Measurements from ENCODE around the gene NEDD4. TPM values are rescaled to one million over a fixed set of nuclear protein-coding genes. Genes with fewer than 3 reads are reported as not detected.

Gene NEDD4
- total RNA-seq, 1 experiment from 2014 or later = 57.7 TPM

DNA sequence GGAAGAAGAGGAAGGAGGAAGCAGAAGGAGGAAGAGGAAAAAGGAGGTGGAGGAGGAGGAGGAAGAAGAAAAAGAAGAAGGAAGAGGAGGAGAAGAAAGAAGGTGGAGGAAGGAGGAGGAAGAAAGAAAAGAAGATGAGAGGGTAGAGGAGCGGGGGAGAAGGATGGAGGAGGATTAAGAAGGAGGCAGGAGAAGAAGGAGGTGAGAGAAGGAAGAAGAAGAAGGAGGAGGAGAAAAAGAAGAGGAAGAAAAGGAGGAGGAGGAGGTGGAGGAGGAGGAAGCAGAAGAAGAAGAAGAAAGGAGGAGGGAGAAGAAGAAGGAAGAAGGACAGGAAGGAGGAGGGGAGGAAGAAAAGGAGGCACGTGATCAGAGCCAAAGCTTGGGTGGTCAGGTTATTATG lies 213.1 kb downstream of the NEDD4 start:
- ChIA-PET POLR2A (no interaction called here), CTCF (interaction anchor here (0.8 kb wide), 1 partner anchor 65 kb away, joined by 3 read pairs; no protein-coding TSS in a partner anchor)
- TF ChIP-seq, protein P1, sequence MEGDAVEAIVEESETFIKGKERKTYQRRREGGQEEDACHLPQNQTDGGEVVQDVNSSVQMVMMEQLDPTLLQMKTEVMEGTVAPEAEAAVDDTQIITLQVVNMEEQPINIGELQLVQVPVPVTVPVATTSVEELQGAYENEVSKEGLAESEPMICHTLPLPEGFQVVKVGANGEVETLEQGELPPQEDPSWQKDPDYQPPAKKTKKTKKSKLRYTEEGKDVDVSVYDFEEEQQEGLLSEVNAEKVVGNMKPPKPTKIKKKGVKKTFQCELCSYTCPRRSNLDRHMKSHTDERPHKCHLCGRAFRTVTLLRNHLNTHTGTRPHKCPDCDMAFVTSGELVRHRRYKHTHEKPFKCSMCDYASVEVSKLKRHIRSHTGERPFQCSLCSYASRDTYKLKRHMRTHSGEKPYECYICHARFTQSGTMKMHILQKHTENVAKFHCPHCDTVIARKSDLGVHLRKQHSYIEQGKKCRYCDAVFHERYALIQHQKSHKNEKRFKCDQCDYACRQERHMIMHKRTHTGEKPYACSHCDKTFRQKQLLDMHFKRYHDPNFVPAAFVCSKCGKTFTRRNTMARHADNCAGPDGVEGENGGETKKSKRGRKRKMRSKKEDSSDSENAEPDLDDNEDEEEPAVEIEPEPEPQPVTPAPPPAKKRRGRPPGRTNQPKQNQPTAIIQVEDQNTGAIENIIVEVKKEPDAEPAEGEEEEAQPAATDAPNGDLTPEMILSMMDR (IDR thresholded peaks at IDR 0.05; ENCODE audit: unreplicated experiment) = no peak
- peaks cover 10% of the 10 kb centered on the region for H3K9me3 Mint-ChIP-seq (ENCODE audit: unreplicated experiment)
- intact Hi-C loops (cut with micrococcal nuclease) = no loop called here
- peaks cover 11% of the 10 kb centered on the region for H3K27me3 Mint-ChIP-seq (ENCODE audit: insufficient read depth, unreplicated experiment)
- H3K4me3 Mint-ChIP-seq (ENCODE audit: unreplicated experiment) = no peak overlapping the region
- no peak for DNase-seq (ENCODE audit: unreplicated experiment)
- peaks cover 4% of the 10 kb centered on the region for H3K4me1 Mint-ChIP-seq (ENCODE audit: insufficient read depth, unreplicated experiment)
- BruUV-seq (replicated peaks) = no TSS peak
- H3K27ac Mint-ChIP-seq (ENCODE audit: low read depth, unreplicated experiment) = no peak overlapping the region
- no peaks in the 10 kb centered on the region for H3K36me3 Mint-ChIP-seq (ENCODE audit: insufficient read depth, unreplicated experiment)

DNA sequence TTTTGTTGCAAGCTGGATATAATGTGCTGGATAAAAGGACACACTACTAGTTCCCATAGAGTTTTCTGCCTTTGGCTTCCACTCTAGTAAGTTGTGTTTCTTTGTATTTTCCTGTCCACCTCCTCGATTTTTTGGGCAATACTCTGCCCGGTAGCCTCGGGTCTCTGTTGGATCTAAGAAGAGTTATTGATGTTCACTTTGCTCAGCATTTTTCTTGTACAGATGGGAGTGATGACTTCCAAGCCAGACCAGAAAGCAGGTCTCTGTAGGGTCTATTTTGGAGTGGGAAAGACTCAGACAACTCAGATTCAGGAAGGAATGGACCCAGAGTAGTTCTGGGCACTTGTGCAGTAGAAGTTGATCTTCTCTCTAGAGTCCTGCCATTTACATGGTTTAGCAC lies 214.5 kb downstream of the NEDD4 start:
- ChIA-PET POLR2A (no interaction called here), CTCF (interaction anchor here (0.6 kb wide), 1 partner anchor 363 kb away, joined by 3 read pairs; no protein-coding TSS in a partner anchor)
- peaks cover 7% of the 10 kb centered on the region for H3K4me1 Mint-ChIP-seq (ENCODE audit: insufficient read depth, unreplicated experiment)

More for the DNA sequence above, 214.5 kb downstream of the NEDD4 start:
- Mint-ChIP-seq H3K9me3 (ENCODE audit: unreplicated experiment) (peaks cover 10% of the 10 kb centered on the region), H3K4me3 (ENCODE audit: unreplicated experiment) (no peak overlapping the region), H3K27ac (ENCODE audit: low read depth, unreplicated experiment) (no peak overlapping the region), H3K27me3 (ENCODE audit: insufficient read depth, unreplicated experiment) (peaks cover 11% of the 10 kb centered on the region), H3K36me3 (ENCODE audit: insufficient read depth, unreplicated experiment) (no peaks in the 10 kb centered on the region)
- no peak for DNase-seq (ENCODE audit: unreplicated experiment)
- no TSS peak for BruUV-seq (replicated peaks)
- intact Hi-C loops (cut with micrococcal nuclease) = no loop called here
- TF ChIP-seq, protein P1 (IDR thresholded peaks at IDR 0.05; ENCODE audit: unreplicated experiment) = no peak
